Measurements from ENCODE around the gene INTS6L.
"Not testable (repeated sequence)": the region's sequence is repeated elsewhere in the genome, so short reads cannot be mapped to it uniquely, and the experiment has no call there.

The INTS6L gene

DNA sequence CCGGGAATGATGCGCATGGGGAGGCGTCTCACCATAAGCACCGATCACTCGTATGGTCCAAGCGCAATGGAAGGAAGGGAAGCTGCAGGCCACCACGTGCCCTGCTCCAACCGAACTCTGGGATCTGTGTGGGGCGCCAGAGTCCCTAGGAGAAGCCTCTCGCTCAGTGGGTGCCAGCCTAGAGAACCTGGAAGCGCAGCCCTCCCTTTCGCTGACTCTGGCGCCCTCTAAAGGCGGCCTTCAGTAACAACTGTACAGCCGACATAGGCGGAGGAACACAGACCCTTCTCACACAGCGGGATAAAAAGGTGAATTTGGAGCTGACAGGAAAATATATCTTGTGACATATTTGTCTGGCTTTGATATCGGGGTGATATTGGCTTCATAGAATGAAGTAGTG lies 76.0 kb downstream of the INTS6L start:
- H3K4me3 ChIP-seq, result no peak overlapping the region
- no peaks in the 10 kb centered on the region for H4K20me1 ChIP-seq
- H3K9me3 ChIP-seq (replicated peaks in 1 of 11), result peaks cover 0 to 9% (median 0%) of the 10 kb centered on the region in 11 experiments; a peak in 4 of 22 replicates
- H3K27ac ChIP-seq, result no peak overlapping the region
- no peaks in the 10 kb centered on the region for H3K36me3 ChIP-seq
- H3K9ac ChIP-seq, result no peak overlapping the region
- no peak overlapping the region for H3K4me2 ChIP-seq
- peaks cover 36 to 71% (median 59%) of the 10 kb centered on the region in 11 experiments; a peak in 21 of 22 replicates for H3K27me3 ChIP-seq
- H3K4me1 ChIP-seq, result no peaks in the 10 kb centered on the region
- TF ChIP-seq Cebpa-rat (IDR thresholded peaks at IDR 0.05), result no peak

DNA sequence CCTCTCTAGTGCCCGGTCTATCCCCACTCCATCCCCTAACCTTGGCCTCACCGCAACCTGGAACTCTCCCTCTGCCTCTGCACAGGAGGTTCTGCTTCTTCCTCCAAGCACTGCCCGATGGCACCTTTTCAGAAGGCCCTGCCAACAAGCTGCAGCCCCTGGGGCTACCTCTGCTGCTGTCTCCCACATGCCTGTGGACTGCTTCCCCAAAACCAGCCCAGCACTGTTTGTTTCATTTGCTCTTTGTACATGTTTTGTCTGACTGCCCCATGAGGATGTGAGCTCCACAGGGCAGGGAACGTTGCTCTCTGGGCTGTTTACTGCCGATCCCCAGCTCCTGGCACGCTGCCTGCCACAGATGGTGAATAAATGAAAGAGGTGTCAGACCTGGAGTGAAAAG lies 85.4 kb downstream of the INTS6L start:
- peaks cover 55 to 86% (median 80%) of the 10 kb centered on the region in 11 experiments for H3K27me3 ChIP-seq
- H3K27ac ChIP-seq, result no peak overlapping the region
- H3K4me1 ChIP-seq, result no peaks in the 10 kb centered on the region
- H3K4me2 ChIP-seq, result no peak overlapping the region
- H3K9ac ChIP-seq, result no peak overlapping the region
- H3K36me3 ChIP-seq, result no peaks in the 10 kb centered on the region
- no peak for TF ChIP-seq Cebpa-rat (IDR thresholded peaks at IDR 0.05)
- H3K4me3 ChIP-seq, result no peak overlapping the region
- H3K9me3 ChIP-seq (replicated peaks in 1 of 11), result peaks cover 0 to 16% (median 0%) of the 10 kb centered on the region in 11 experiments; a peak in 3 of 22 replicates
- no peaks in the 10 kb centered on the region; a peak in 1 of 22 replicates for H4K20me1 ChIP-seq

DNA sequence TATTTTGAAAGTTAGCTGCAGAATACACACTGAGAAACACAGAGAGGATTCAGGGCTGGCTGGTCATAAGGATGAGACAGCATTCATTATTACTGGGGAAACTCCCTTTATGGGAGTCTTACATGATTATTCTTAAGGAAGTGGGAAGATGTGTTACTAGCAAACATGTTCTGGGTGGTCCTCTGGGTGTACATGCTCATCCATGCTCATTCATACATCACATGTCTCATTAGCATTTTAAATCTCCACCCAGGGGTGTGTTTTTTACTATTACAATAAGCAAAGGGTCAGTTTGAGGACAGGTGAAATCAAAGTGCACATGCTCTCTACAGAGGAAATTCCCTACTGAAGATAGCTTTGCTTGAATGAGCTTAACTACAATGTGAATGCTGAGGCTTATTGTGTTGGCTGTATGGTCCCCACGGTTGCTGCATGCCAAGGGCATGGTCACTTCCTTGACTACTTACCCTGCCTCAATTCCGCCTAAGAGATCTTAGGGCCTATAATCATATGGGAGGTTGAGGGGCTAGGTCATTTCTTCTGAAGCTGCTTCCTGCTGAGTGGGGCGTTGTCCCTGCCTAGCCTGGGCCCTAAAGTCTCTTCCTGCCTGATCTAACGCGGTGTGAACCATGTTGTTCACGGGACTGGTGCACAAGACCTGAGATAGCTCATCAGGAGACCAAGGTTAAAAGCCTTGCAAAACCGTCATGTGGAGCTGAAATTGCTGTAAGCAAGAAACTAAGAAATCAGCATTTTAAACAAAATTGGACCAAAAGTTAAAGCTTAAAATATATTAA lies 104.1 kb downstream of the INTS6L start:
- H3K9ac ChIP-seq; H4K20me1 ChIP-seq; H3K4me3 ChIP-seq; H3K4me2 ChIP-seq; H3K9me3 ChIP-seq (replicated peaks in 1 of 11); H3K27ac ChIP-seq; H3K36me3 ChIP-seq; H3K4me1 ChIP-seq: not testable (repeated sequence)
- H3K27me3 ChIP-seq, result peaks cover 26 to 61% (median 45%) of the 10 kb centered on the region in 11 experiments

DNA sequence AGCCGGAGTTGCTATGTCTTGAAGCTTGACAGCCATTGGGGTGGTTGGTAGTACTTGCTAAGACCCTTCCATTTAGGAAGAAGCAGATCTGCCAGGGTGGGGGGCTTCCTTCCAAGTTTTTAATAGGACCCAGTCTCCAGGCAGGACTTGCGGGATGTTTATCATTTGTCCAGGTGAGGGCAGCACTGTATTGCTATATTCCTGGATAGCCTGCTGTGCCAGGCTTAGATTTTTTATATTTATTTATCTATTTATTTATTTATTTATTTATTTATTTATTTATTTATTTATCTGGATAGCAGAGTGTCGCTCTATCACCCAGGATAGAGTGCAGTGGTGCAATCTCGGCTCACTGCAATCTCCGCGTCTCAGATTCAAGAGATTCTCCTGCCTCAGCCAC lies 105.5 kb downstream of the INTS6L start:
- Histone ChIP-seq H3K9me3 (replicated peaks in 1 of 11) (no peaks in the 10 kb centered on the region), H3K4me1 (no peaks in the 10 kb centered on the region), H3K4me2 (no peak overlapping the region), H3K36me3 (no peaks in the 10 kb centered on the region), H3K9ac (no peak overlapping the region), H3K27me3 (peaks cover 40 to 75% (median 59%) of the 10 kb centered on the region in 11 experiments), H3K4me3 (no peak overlapping the region), H4K20me1 (peaks cover 0 to 8% (median 0%) of the 10 kb centered on the region in 11 experiments; a peak in 1 of 22 replicates), H3K27ac (no peak overlapping the region)
- TF ChIP-seq Cebpa-rat (IDR thresholded peaks at IDR 0.05), result no peak

DNA sequence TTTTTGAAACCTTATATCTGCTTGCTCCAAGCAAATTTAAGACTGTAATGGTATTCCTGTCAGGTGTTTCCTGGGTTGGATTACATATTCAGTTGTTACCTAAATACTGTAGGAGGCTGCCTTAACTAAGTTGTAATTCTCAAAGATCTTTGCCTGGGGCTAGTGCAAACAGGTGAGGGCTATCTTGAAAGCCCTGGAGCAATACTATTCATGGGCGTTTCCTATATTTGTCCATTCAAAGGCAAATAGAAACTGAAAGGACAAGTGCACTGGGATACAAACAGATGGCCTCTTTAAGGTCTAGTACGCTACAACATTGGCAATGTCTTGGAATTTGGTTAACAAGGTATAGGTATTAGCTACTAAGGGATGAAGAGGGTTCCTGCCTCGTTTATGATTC lies 108.9 kb downstream of the INTS6L start:
- H3K9me3 ChIP-seq (replicated peaks in 1 of 11), result no peaks in the 10 kb centered on the region
- no peak for TF ChIP-seq Cebpa-rat (IDR thresholded peaks at IDR 0.05)

More for the DNA sequence above, 108.9 kb downstream of the INTS6L start:
- Histone ChIP-seq H3K4me1 (no peaks in the 10 kb centered on the region), H3K4me2 (no peak overlapping the region), H3K4me3 (no peak overlapping the region), H3K36me3 (no peaks in the 10 kb centered on the region), H3K9ac (no peak overlapping the region), H3K27ac (no peak overlapping the region), H3K27me3 (peaks cover 73 to 94% (median 90%) of the 10 kb centered on the region in 11 experiments), H4K20me1 (peaks cover 0 to 8% (median 0%) of the 10 kb centered on the region in 11 experiments; a peak in 2 of 22 replicates)

All from BLaER1 treated with 17β-estradiol and CSF1 and Interleukin-3, amounts not matched to agents 10 nM and 100 nM (cell line).